Subcutaneous adipose tissue (tissue), 4 donors: ENCODE data around the gene MAP6. TPM values are rescaled to one million over a fixed set of nuclear protein-coding genes. Genes with fewer than 3 reads are reported as not detected.

Experiments
- CTCF ChIP-seq: fragments of 450-650 bp; IDR thresholded peaks from one replicate; pipeline ENCODE4 v1.5.1; 2016; ENCODE audit warnings: low read depth, mild to moderate bottlenecking, control low read depth, antibody characterized with exemption, moderate library complexity
- small RNA-seq: library from RNA; depleted of rRNA; stranded (forward); fragments of <200 nt; gene quantifications from one replicate; pipeline ENCODE3, GENCODE V24; 2016
- total RNA-seq, 4 donors: library from RNA; depleted of rRNA; stranded (reverse); fragments of >200 nt; gene quantifications; one replicate each; pipeline ENCODE4 v1.1.0, GENCODE V29; 2016

Gene MAP6
- total RNA-seq, 4 donors from 2014 or later, result 2.0 to 5.1 (median 4.0) TPM

- TF ChIP-seq CTCF, result no peak
These were observed 126.8 kb downstream of the MAP6 start for GRCh38 chr11:75542088-75542438.

- TF ChIP-seq CTCF, result no peak
These were observed 127.4 kb downstream of the MAP6 start for GRCh38 chr11:75541193-75542087.

- no peak for TF ChIP-seq CTCF
These were observed 129.1 kb downstream of the MAP6 start for GRCh38 chr11:75539459-75540334.

- no peak for TF ChIP-seq CTCF
These were observed 130.5 kb downstream of the MAP6 start for GRCh38 chr11:75538150-75538942.

GRCh38 chr11:75537740-75538139, 131.1 kb downstream of the MAP6 start:
- TF ChIP-seq CTCF, result no peak

Small RNAs within 50 kb of the gene (small RNA-seq; reads per million reads assigned to genes)
- not detected for gene AP001922.4

Other genes starting within 250 kb of the MAP6 start
- 1 to 10 TPM in 2 of 4 donors, under 1 TPM in 1, not detected in 1; 0.82 to 1.3 (median 1.1) TPM for gene KLHL35, start 235.8 kb downstream of the MAP6 start, total RNA-seq
- gene GDPD5, start 143.1 kb downstream of the MAP6 start, total RNA-seq, result 10 to 100 TPM; 19.2 to 96.8 (median 32.6) TPM
- 100 to 1,000 TPM; 149 to 226 (median 173) TPM for gene SERPINH1, start 106.8 kb downstream of the MAP6 start, total RNA-seq
- gene MOGAT2, start 48.8 kb upstream of the MAP6 start, total RNA-seq, result under 1 TPM in 1 of 4 donors, not detected in 3; 0.57 TPM
- gene DGAT2, start 99.7 kb upstream of the MAP6 start, total RNA-seq, result 100 to 1,000 TPM in 2 of 4 donors, 10 to 100 TPM in 2; 63.0 to 829 (median 89.6) TPM
- 100 to 1,000 TPM in 2 of 4 donors, 10 to 100 TPM in 2; 59.7 to 108 (median 93.7) TPM for gene UVRAG, start 146.2 kb upstream of the MAP6 start, total RNA-seq